Heart left ventricle (tissue), 13 donors: ENCODE results near the gene ESR2.

Source experiments
- CTCF ChIP-seq, 12 donors: fragments of 200-600 bp; sonication (generic) in 4 of 12; IDR thresholded peaks; one replicate each; pipeline versions ENCODE4 v1.5.0 to v1.8.0; 2018 to 2022; ENCODE audit warnings: antibody characterized with exemption in 12 of 12, mild to moderate bottlenecking in 5 of 12
- POLR2A ChIP-seq, 2 donors: fragments of 450-650 bp; IDR thresholded peaks; one replicate each; pipeline ENCODE4 v1.6.1; 2017; ENCODE audit warnings: antibody characterized with exemption in 2 of 2, mild to moderate bottlenecking in 2 of 2, moderate library complexity in 2 of 2
- donor health status: ischemic (EF 13 %, LVEDD 7.1; RV severe dilation, severe dysfunction).
- donor health status: DM: no; HTN: yes; CAD: no.
- donor health status: DM: no; HTN: no; CAD: no.
- donor health status: ischemic (EF 25% LVEDD 6.9; RV normal size, moderate dysfunction).
- donor health status: ischemic (EF 25% LVEDD 5.7; RV mildly dilated, moderate dysfunction).
- donor health status: ischemic (EF 35%, LVEDD 5.7; RV mildly dilated, moderate dysfunction).
- donor health status: nonischemic (EF 11% LVEDD 7.7; RV severe dilation, severe dysfunction).
- donor health status: DM: yes; HTN: yes; CAD: no.
- donor health status: PGD.
- donor health status: ischemic (EF 29% LVEDD 5.4; RV normal size, mild dysfunction).
- donor health status: nonischemic (EF 23%, LVEDD 6.1; RV moderate dilation, normal function).

GRCh38 chr14:64059454-64060198, 234.5 kb downstream of the ESR2 start:
- no peak for TF ChIP-seq POLR2A (IDR thresholded peaks at IDR 0.05)
- no peak for TF ChIP-seq CTCF (IDR thresholded peaks at IDR 0.05)
